ENCODE data around the gene TTN. TPM values are rescaled to one million over a fixed set of nuclear protein-coding genes. Genes with fewer than 3 reads are reported as not detected.

The TTN gene
- total and polyA plus RNA-seq, 2 of the 4 experiments (the other 2 are of a cell fraction): 0.02 to 0.18 TPM

DNA sequence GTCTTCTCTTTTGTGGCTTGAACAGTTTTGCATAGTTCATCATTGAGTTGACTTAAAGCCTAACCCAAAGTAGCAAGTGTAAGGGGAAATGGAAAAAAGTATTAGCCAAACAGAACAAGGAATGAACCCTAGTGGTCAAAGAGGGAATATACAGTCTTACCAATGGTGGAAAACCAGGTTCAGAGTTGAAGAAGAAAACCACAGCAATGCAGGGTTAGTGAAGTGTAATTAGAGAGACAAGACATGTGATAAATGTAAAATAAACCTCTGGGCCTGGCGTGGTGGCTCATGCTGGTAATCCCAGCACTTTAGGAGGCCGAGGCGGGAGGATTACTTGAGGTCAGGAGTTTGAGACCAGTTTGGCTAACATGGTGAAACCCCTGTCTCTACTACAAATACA lies 2.4 kb downstream of the TTN start:
- H3K23ac ChIP-seq (ENCODE audit: low read depth, low read length): no peak overlapping the region
- H4K5ac ChIP-seq (ENCODE audit: low read depth, low read length): no peak overlapping the region
- no CpG with 5 or more reads among the region's 3 CpGs for WGBS, 2 experiments (ENCODE audit: extremely low coverage in 2 of 2, insufficient read length in 1 of 2)
- H3K14ac ChIP-seq (replicated peaks; ENCODE audit: low read depth, low read length): no peak overlapping the region
- H3K18ac ChIP-seq (ENCODE audit: low read depth, low read length): no peak overlapping the region
- intact Hi-C loops (cut with micrococcal nuclease) (no loop called here), in situ Hi-C loops (cut with MboI; ENCODE audit: low sequenced_read_pairs) (no loop called here), dilution Hi-C loops (cut with HindIII; ENCODE audit: low sequenced_read_pairs, unreplicated experiment) (no loop called here)
- H2BK5ac ChIP-seq (ENCODE audit: low read depth, low read length, poor library complexity, severe bottlenecking): no peak overlapping the region
- H4K20me1 ChIP-seq (ENCODE audit: insufficient read depth, low read length): no peaks in the 10 kb centered on the region
- no peaks in the 10 kb centered on the region for H3K27me3 ChIP-seq (ENCODE audit: control insufficient read depth, insufficient read depth, low read length)
- H3K4me2 ChIP-seq (ENCODE audit: low read depth, low read length): no peak overlapping the region
- H3K4me1 ChIP-seq (ENCODE audit: control insufficient read depth, insufficient read depth, low read length): no peaks in the 10 kb centered on the region
- H3K4ac ChIP-seq (ENCODE audit: low read depth, low read length): no peak overlapping the region
- BruUV-seq (replicated peaks): no TSS peak
- DNase-seq (peak; percentile 16), ATAC-seq (ENCODE audit: low read depth) (peak; percentile 54; the same call in 1 of the 2 replicates)
- no peak overlapping the region for H2BK120ac ChIP-seq (ENCODE audit: low read depth, low read length)
- no peak overlapping the region for H2AFZ ChIP-seq (replicated peaks; ENCODE audit: low read length, poor library complexity)
- no peaks in the 10 kb centered on the region for H3K36me3 ChIP-seq (ENCODE audit: control insufficient read depth, insufficient read depth, low read length)
- no peak overlapping the region for H4K91ac ChIP-seq (ENCODE audit: insufficient read depth, low read depth, low read length)
- TF ChIP-seq, protein P1, sequence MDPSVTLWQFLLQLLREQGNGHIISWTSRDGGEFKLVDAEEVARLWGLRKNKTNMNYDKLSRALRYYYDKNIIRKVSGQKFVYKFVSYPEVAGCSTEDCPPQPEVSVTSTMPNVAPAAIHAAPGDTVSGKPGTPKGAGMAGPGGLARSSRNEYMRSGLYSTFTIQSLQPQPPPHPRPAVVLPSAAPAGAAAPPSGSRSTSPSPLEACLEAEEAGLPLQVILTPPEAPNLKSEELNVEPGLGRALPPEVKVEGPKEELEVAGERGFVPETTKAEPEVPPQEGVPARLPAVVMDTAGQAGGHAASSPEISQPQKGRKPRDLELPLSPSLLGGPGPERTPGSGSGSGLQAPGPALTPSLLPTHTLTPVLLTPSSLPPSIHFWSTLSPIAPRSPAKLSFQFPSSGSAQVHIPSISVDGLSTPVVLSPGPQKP (IDR thresholded peaks at IDR 0.05; ENCODE audit: borderline replicate concordance, low read depth, low read length): no peak
- TF ChIP-seq, protein P2, sequence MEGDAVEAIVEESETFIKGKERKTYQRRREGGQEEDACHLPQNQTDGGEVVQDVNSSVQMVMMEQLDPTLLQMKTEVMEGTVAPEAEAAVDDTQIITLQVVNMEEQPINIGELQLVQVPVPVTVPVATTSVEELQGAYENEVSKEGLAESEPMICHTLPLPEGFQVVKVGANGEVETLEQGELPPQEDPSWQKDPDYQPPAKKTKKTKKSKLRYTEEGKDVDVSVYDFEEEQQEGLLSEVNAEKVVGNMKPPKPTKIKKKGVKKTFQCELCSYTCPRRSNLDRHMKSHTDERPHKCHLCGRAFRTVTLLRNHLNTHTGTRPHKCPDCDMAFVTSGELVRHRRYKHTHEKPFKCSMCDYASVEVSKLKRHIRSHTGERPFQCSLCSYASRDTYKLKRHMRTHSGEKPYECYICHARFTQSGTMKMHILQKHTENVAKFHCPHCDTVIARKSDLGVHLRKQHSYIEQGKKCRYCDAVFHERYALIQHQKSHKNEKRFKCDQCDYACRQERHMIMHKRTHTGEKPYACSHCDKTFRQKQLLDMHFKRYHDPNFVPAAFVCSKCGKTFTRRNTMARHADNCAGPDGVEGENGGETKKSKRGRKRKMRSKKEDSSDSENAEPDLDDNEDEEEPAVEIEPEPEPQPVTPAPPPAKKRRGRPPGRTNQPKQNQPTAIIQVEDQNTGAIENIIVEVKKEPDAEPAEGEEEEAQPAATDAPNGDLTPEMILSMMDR (conservative IDR thresholded peaks at IDR 0.05; ENCODE audit: low read depth, low read length): peak; percentile 31
- no peak overlapping the region for H2AK9ac ChIP-seq (replicated peaks; ENCODE audit: low read depth, low read length, poor library complexity)
- no peak overlapping the region for H3K27ac ChIP-seq (ENCODE audit: insufficient read depth, low read length)
- no peak overlapping the region for H2BK20ac ChIP-seq (ENCODE audit: low read depth, low read length)
- H3K9me3 ChIP-seq (ENCODE audit: control insufficient read depth, insufficient read depth, low read length): no peaks in the 10 kb centered on the region
- no peak overlapping the region for H4K8ac ChIP-seq (ENCODE audit: low read depth in 2 of 2, low read length in 2 of 2)
- H2BK15ac ChIP-seq (ENCODE audit: low read depth, low read length): no peak overlapping the region
- H3K56ac ChIP-seq (ENCODE audit: extremely low read depth, insufficient read depth, low read length): no peak overlapping the region
- H3K79me1 ChIP-seq (ENCODE audit: low read depth in 1 of 2, low read length in 2 of 2): no peaks in the 10 kb centered on the region
- POLR2A ChIA-PET (ENCODE audit: unreplicated experiment): no interaction called here
- H3K9me1 ChIP-seq (ENCODE audit: insufficient read depth, low read length): no peaks in the 10 kb centered on the region
- CTCF ChIA-PET: interaction anchor here (0.7 to 1.6 kb wide), 3 partner anchors 10 to 14 kb away, joined by 3 to 5 read pairs (median 4); no protein-coding TSS in a partner anchor
- H2AK5ac ChIP-seq (ENCODE audit: low read depth, low read length): no peak overlapping the region
- no peak overlapping the region for H3K9ac ChIP-seq (ENCODE audit: low read depth, low read length)
- H3K4me3 ChIP-seq (ENCODE audit: insufficient read depth, low read depth, low read length): no peak overlapping the region

Measured in IMR-90 (cell line).